Measurements from ENCODE around the gene ZNF441. TPM values are rescaled to one million over a fixed set of nuclear protein-coding genes. Genes with fewer than 3 reads are reported as not detected.
A peak's percentile ranks its signal among the peaks of the same experiment; 100 is the strongest.

The ZNF441 gene
- total RNA-seq, 1 donor from 2014 or later, result 10.6 TPM

DNA sequence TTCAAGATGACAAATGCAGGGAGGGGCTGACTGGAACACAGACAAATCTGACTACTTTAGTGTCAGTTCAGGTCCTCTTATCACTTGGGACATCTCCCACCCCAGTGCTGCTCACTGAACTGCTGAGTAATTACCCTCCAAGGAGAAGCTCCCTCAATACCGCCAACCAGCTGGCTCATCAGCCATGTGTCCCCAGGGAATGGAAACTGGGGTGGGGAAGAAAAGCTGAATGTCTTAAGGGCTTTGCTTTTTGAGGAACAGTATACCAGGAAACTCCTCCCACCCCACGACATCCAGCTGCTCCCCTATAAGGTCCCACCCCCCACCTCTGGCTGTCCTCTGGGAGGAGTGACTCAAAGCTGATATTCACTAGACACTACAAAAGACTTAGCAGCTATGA lies 30.1 kb upstream of the ZNF441 start:
- peaks cover 6% of the 10 kb centered on the region for H3K27me3 Mint-ChIP-seq (ENCODE audit: unreplicated experiment)

DNA sequence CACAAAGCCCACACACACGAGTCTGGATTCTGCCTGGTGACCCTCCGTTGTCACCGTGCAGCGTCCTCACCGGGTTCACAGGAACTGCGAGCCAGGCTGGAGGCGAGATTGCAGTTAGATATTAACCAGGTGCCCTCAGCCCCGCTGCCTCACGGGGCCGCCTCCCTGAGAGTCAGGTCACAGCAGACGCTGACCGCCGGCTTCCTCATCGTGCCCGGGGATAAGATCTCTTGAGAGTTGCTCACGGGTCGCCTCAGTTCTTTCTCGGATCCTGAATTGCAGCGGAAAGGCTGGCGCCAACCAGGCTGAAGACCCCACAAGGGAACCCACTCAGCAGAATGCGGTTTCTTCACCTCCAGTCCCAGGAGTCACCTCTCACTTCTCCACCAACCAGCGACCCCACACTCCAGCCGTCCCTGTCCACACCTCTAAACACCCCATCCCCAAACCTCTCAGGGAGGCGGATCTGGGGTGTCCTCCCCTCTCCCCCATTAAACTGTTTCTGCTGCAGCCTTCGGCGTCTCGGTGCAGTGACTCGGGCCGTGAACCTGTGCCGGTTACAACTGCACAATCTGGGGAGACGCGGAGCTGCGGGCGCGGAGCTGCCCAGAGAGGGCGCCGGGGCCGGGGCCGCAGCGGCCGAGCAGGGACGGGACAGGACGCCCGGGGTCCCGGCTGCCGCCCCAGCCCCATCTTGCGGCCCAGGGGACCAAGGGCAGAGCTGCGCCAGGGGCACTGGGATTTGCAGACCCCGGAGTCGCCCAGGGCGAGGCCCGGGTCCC lies 28.6 kb upstream of the ZNF441 start:
- Mint-ChIP-seq H3K9me3 (ENCODE audit: unreplicated experiment) (peaks cover 9% of the 10 kb centered on the region), H3K36me3 (ENCODE audit: unreplicated experiment) (no peaks in the 10 kb centered on the region), H3K27me3 (ENCODE audit: unreplicated experiment) (peaks cover 6% of the 10 kb centered on the region), H3K27ac (ENCODE audit: unreplicated experiment) (peak overlapping the region; percentile 95), H3K4me3 (ENCODE audit: unreplicated experiment) (peak overlapping the region; percentile 95), H3K4me1 (ENCODE audit: low read depth, unreplicated experiment) (peaks cover 6% of the 10 kb centered on the region)
- DNase-seq, result peak; percentile 53
- TF ChIP-seq, protein P1, sequence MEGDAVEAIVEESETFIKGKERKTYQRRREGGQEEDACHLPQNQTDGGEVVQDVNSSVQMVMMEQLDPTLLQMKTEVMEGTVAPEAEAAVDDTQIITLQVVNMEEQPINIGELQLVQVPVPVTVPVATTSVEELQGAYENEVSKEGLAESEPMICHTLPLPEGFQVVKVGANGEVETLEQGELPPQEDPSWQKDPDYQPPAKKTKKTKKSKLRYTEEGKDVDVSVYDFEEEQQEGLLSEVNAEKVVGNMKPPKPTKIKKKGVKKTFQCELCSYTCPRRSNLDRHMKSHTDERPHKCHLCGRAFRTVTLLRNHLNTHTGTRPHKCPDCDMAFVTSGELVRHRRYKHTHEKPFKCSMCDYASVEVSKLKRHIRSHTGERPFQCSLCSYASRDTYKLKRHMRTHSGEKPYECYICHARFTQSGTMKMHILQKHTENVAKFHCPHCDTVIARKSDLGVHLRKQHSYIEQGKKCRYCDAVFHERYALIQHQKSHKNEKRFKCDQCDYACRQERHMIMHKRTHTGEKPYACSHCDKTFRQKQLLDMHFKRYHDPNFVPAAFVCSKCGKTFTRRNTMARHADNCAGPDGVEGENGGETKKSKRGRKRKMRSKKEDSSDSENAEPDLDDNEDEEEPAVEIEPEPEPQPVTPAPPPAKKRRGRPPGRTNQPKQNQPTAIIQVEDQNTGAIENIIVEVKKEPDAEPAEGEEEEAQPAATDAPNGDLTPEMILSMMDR (IDR thresholded peaks at IDR 0.05; ENCODE audit: partially characterized antibody, unreplicated experiment), result no peak

More for the DNA sequence above, 30.1 kb upstream of the ZNF441 start:
- H3K27ac Mint-ChIP-seq (ENCODE audit: unreplicated experiment), result peak overlapping the region; percentile 73
- H3K36me3 Mint-ChIP-seq (ENCODE audit: unreplicated experiment), result no peaks in the 10 kb centered on the region
- H3K4me3 Mint-ChIP-seq (ENCODE audit: unreplicated experiment), result peak overlapping the region; percentile 78
- peaks cover 6% of the 10 kb centered on the region for H3K4me1 Mint-ChIP-seq (ENCODE audit: low read depth, unreplicated experiment)
- TF ChIP-seq, protein P1 (IDR thresholded peaks at IDR 0.05; ENCODE audit: partially characterized antibody, unreplicated experiment), result no peak
- DNase-seq, result peak; percentile 15
- H3K9me3 Mint-ChIP-seq (ENCODE audit: unreplicated experiment), result peaks cover 11% of the 10 kb centered on the region

DNA sequence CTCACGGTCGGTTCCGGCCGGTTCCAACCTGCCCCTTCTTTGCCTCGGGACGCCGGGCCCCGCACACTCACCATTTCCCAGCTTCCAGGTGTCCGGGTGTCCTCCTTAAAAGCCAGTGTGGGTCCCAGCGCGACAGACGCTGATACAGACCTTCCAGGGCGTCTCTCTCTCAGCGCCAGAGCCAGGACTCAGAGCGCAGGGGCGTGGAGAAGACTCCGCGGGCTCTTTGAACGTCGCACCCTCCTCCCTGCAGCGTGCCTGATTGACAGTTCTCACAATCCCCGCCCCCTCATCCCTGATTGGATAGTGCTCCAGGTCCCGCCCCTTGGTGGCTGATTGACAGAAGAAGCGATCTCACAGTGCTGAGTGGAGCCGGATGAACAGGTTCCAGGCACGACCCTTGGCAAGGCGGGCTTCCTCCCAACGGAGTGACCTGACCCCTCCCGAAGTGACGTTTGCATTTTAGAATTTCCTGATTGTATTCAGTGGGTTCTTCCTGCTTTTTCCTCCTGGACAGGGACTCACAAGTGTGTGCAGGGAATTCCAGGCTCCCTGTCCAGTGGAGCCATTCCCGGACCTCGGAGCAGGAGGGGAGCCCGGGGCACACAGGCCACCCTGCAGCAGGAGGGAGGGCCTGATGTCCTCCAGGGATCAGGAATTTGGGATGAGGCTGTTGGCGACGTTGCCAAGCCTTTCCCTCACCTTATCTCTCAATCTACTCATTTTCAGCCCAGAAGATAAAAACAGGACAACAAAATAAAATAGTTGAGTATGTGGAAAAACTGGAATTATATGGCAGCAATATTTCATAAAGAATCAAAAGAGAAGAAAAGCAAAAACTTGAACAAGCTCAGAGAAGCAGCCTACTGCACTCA lies 27.8 kb upstream of the ZNF441 start, which contains the start of gene ZNF823:
Gene ZNF823, minus strand, starts transcription at position 201 of the 875 bp plus-strand sequence. Its CDS starts 127 bp downstream, at position 74.
- H3K27ac Mint-ChIP-seq (ENCODE audit: unreplicated experiment), result peak within 1 kb of the TSS; percentile 95
- peaks cover 9% of the 10 kb centered on the region for H3K9me3 Mint-ChIP-seq (ENCODE audit: unreplicated experiment)
- peak within 1 kb of the TSS; percentile 95 for H3K4me3 Mint-ChIP-seq (ENCODE audit: unreplicated experiment)
- DNase-seq, result peak; percentile 98
- H3K4me1 Mint-ChIP-seq (ENCODE audit: low read depth, unreplicated experiment), result peaks cover 6% of the 10 kb centered on the region
- TF ChIP-seq, protein P1 (IDR thresholded peaks at IDR 0.05; ENCODE audit: partially characterized antibody, unreplicated experiment), result no peak
- H3K27me3 Mint-ChIP-seq (ENCODE audit: unreplicated experiment), result peaks cover 6% of the 10 kb centered on the region
- no peaks in the 10 kb centered on the region for H3K36me3 Mint-ChIP-seq (ENCODE audit: unreplicated experiment)

DNA sequence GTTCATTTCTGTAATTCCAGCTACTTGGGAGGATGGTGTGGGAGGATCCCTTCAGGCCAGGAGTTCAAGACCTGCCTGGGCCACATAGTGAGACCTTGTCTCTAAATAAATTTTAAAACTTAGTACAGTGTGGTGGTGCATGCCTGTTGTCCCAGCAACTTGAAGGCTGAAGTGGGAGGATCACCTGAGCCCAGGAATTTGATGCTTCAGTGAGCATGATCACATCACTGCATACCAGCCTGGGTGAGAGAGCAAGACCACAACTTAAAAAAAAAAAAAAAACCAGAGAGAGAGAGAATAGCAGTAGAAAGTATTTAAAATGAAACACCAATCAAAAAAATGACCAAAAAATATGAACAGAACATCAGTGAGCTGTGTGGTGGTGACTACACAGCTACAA lies 20.9 kb upstream of the ZNF441 start:
- TF ChIP-seq, protein P1 (IDR thresholded peaks at IDR 0.05; ENCODE audit: partially characterized antibody, unreplicated experiment), result no peak
- Mint-ChIP-seq H3K9me3 (ENCODE audit: unreplicated experiment) (peaks cover 7% of the 10 kb centered on the region), H3K4me3 (ENCODE audit: unreplicated experiment) (no peak overlapping the region), H3K27ac (ENCODE audit: unreplicated experiment) (no peak overlapping the region), H3K36me3 (ENCODE audit: unreplicated experiment) (peaks cover 5% of the 10 kb centered on the region), H3K4me1 (ENCODE audit: low read depth, unreplicated experiment) (no peaks in the 10 kb centered on the region), H3K27me3 (ENCODE audit: unreplicated experiment) (no peaks in the 10 kb centered on the region)
- no peak for DNase-seq
